IPS DF 19.7 (cell line): ENCODE results near the gene LGALS14.

ENCODE experiments used
- DNase-seq: peaks from one replicate; pipeline ENCODE4 v3.0.0-alpha.2; 2013; ENCODE audit warnings: low read depth, low spot score

The LGALS14 gene

GRCh38 chr19:39746836-39747529 lies 42.7 kb downstream of the LGALS14 start:
- DNase-seq, result no peak

- no peak for DNase-seq
These were observed 45.7 kb downstream of the LGALS14 start for GRCh38 chr19:39749981-39750380.

- no peak for DNase-seq
These were observed 48.1 kb downstream of the LGALS14 start for GRCh38 chr19:39752390-39752789.

- DNase-seq, result no peak
These were observed 48.5 kb downstream of the LGALS14 start for GRCh38 chr19:39752795-39753194.

GRCh38 chr19:39754544-39754943 lies 50.3 kb downstream of the LGALS14 start:
- no peak for DNase-seq

- DNase-seq, result no peak
These were observed 50.7 kb downstream of the LGALS14 start for GRCh38 chr19:39754971-39755370.
